Vagina (tissue), 2 donors: ENCODE data around the gene CDK19.

Experiments used
- CTCF ChIP-seq, 3 experiments: fragments of 450-650 bp in 2 of 3; fragments of 200-600 bp in 1 of 3; sonication (generic) in 1 of 3; IDR thresholded peaks; one replicate each; pipeline ENCODE4 v1.5.1; 2017 to 2019; ENCODE audit warnings: antibody characterized with exemption in 3 of 3, mild to moderate bottlenecking in 2 of 3, moderate library complexity in 2 of 3
- POLR2A ChIP-seq, 2 donors: fragments of 450-650 bp; IDR thresholded peaks; one replicate each; pipeline ENCODE4 v1.6.1; 2017; ENCODE audit warnings: antibody characterized with exemption in 2 of 2, mild to moderate bottlenecking in 2 of 2, moderate library complexity in 2 of 2
- POLR2AphosphoS5 ChIP-seq, 2 donors: sonication (generic); formaldehyde crosslinking; IDR thresholded peaks; one replicate each; pipeline ENCODE4 v1.9.0; 2017; ENCODE audit warnings: antibody characterized with exemption in 2 of 2, mild to moderate bottlenecking in 2 of 2, low read depth in 1 of 2; ENCODE audit not compliant: insufficient read depth in 1 of 2

DNA sequence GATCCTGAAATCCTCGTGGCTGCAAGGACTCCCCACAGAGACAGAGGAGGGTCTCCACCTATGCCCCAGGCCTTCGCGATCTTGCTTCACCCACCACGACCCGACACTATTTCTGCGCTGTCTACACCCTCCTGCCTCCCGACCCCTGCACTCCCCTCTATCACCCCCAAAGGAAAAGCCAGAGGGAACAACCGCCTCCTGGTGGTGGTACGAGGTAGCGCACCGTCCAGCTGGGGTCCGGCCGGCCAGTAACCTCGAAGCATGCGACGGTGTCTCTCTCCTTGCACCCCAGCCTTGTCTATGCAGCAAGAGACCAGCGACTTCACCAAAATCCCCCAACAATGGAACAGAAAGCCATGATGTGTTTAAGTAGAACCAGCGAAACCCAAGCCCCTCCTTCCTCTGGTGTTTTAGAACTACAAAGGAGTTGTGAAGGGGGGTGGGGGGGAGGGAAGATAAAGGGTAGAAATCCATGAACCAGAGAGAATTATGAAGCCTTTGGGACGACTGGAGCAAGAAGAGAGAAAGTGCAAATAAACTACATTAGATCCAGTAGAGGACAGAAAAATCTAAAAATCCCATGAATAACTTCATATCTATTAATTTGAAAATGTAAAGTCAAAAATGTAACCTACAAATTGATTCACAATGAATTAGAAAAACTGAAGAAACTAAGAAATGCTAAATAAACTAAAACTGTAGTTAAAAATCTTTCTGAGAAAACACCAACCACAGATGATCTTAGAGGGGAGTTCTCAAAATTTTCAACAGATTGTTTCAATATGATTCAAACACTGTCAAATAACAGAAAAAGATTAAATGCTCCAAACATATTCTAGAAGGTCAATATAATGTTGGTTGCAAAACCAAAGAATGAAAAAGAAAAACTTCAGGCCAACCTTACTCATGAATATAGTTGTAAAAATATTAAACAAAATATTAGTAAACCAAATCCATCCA, 168.0 kb downstream of the CDK19 start:
- no peak for TF ChIP-seq CTCF (IDR thresholded peaks at IDR 0.05)
- no peak for TF ChIP-seq POLR2A (IDR thresholded peaks at IDR 0.05)
- no peak for TF ChIP-seq POLR2AphosphoS5 (IDR thresholded peaks at IDR 0.05; ENCODE audit: insufficient read depth in 1 of 2, low read depth in 1 of 2)
